A549 (cell line): ENCODE measurements around the gene ORC6.

Source experiments
- EP300 ChIP-seq, 2 experiments: fragments of >200 bp; sonication (Bioruptor Twin); formaldehyde crosslinking; IDR thresholded peaks; 2 replicates in 1 of 2; 3 replicates in 1 of 2; pipeline ENCODE4 v1.6.1; 2016 to 2017
- HOXA7 ChIP-seq: fragments of 250-450 bp; sonication (Bioruptor Pico); IDR thresholded peaks from 2 replicates; pipeline ENCODE4 v1.5.0; 2020; ENCODE audit warnings: mild to moderate bottlenecking, moderate library complexity
- JUN ChIP-seq, 2 experiments: fragments of >200 bp; sonication (Bioruptor Twin); formaldehyde crosslinking; IDR thresholded peaks; 2 replicates in 1 of 2; 3 replicates in 1 of 2; pipeline ENCODE4 v1.6.1; 2016 to 2017
- NPAS2 ChIP-seq: fragments of 250-450 bp; sonication (Bioruptor Pico); IDR thresholded peaks from 2 replicates; pipeline ENCODE4 v1.8.0; 2022; ENCODE audit warnings: mild to moderate bottlenecking, moderate library complexity, borderline replicate concordance
- POLR2A ChIP-seq: IDR thresholded peaks from 2 replicates; pipeline ENCODE4 v1.6.1; 2012; ENCODE audit warnings: mild to moderate bottlenecking, low read length
- SREBF2 ChIP-seq: fragments of 450-650 bp; IDR thresholded peaks from 2 replicates; pipeline ENCODE4 v1.6.1; 2014; ENCODE audit warnings: mild to moderate bottlenecking, moderate library complexity
- TF ChIP-seq, protein P1 (sequence below): fragments of 450-650 bp; IDR thresholded peaks from 2 replicates; pipeline ENCODE4 v1.6.1; 2014; ENCODE audit warnings: antibody characterized with exemption
- TF ChIP-seq, protein P2 (sequence below): fragments of >200 bp; sonication (Bioruptor Twin); formaldehyde crosslinking; IDR thresholded peaks from 3 replicates; pipeline ENCODE4 v1.5.1; 2016
- TF ChIP-seq, protein P3 (sequence below): fragments of 200-600 bp; sonication (generic); IDR thresholded peaks from 2 replicates; pipeline ENCODE4 v1.6.1; 2016; ENCODE audit warnings: antibody characterized with exemption, mild to moderate bottlenecking, moderate library complexity

DNA sequence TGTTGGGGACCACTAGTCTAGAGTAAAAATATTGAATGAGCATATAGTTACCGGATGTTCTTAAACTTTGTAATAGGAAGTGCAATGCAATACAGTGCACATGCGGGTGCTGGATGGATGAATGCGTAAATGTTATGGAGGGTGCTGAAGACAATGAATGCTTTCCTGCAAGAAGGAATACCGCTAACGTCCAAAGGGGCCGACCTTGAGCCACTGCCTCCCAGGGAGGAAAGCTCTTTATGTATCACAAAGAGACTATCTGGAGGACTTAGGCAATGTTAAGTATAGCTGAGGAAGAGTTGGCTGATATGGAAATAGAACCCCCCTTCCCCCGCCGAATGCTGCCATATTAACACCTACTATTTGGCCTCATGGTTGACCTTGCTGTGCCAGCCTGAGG lies 40.8 kb upstream of the ORC6 start:
- TF ChIP-seq, protein P1, sequence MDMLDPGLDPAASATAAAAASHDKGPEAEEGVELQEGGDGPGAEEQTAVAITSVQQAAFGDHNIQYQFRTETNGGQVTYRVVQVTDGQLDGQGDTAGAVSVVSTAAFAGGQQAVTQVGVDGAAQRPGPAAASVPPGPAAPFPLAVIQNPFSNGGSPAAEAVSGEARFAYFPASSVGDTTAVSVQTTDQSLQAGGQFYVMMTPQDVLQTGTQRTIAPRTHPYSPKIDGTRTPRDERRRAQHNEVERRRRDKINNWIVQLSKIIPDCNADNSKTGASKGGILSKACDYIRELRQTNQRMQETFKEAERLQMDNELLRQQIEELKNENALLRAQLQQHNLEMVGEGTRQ: no peak
- TF ChIP-seq, protein P2, sequence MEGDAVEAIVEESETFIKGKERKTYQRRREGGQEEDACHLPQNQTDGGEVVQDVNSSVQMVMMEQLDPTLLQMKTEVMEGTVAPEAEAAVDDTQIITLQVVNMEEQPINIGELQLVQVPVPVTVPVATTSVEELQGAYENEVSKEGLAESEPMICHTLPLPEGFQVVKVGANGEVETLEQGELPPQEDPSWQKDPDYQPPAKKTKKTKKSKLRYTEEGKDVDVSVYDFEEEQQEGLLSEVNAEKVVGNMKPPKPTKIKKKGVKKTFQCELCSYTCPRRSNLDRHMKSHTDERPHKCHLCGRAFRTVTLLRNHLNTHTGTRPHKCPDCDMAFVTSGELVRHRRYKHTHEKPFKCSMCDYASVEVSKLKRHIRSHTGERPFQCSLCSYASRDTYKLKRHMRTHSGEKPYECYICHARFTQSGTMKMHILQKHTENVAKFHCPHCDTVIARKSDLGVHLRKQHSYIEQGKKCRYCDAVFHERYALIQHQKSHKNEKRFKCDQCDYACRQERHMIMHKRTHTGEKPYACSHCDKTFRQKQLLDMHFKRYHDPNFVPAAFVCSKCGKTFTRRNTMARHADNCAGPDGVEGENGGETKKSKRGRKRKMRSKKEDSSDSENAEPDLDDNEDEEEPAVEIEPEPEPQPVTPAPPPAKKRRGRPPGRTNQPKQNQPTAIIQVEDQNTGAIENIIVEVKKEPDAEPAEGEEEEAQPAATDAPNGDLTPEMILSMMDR: no peak
- TF ChIP-seq POLR2A: no peak
- TF ChIP-seq SREBF2: no peak
- TF ChIP-seq HOXA7: no peak
- no peak for TF ChIP-seq JUN (IDR thresholded peaks at IDR 0.05)
- TF ChIP-seq, protein P3, sequence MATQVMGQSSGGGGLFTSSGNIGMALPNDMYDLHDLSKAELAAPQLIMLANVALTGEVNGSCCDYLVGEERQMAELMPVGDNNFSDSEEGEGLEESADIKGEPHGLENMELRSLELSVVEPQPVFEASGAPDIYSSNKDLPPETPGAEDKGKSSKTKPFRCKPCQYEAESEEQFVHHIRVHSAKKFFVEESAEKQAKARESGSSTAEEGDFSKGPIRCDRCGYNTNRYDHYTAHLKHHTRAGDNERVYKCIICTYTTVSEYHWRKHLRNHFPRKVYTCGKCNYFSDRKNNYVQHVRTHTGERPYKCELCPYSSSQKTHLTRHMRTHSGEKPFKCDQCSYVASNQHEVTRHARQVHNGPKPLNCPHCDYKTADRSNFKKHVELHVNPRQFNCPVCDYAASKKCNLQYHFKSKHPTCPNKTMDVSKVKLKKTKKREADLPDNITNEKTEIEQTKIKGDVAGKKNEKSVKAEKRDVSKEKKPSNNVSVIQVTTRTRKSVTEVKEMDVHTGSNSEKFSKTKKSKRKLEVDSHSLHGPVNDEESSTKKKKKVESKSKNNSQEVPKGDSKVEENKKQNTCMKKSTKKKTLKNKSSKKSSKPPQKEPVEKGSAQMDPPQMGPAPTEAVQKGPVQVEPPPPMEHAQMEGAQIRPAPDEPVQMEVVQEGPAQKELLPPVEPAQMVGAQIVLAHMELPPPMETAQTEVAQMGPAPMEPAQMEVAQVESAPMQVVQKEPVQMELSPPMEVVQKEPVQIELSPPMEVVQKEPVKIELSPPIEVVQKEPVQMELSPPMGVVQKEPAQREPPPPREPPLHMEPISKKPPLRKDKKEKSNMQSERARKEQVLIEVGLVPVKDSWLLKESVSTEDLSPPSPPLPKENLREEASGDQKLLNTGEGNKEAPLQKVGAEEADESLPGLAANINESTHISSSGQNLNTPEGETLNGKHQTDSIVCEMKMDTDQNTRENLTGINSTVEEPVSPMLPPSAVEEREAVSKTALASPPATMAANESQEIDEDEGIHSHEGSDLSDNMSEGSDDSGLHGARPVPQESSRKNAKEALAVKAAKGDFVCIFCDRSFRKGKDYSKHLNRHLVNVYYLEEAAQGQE: no peak
- TF ChIP-seq EP300 (IDR thresholded peaks at IDR 0.05): no peak
- no peak for TF ChIP-seq NPAS2 (CRISPR knock-in tag)
